PC-3 (cell line): Measurements from ENCODE around the gene EXD3. TPM values are rescaled to one million over a fixed set of nuclear protein-coding genes. Genes with fewer than 3 reads are reported as not detected.

ENCODE experiments used
- ATAC-seq: fragments of 200-7000 bp; cut with Tn5 transposase; 2 replicates; pipeline ENCODE4 v1.9.1; 2020; ENCODE audit warnings: mild to moderate bottlenecking, moderate library complexity
- BruUV-seq: library from RNA; stranded (reverse); fragments of 400-500 nt; replicated peaks from 2 replicates; lab custom pipeline; 2021; lab: Mats Ljungman, UMichigan
- CTCF ChIA-PET: fragments of 300-600 bp; sonication (Branson Sonifier 250); formaldehyde crosslinking; loops from one replicate; lab custom pipeline; 2022; ENCODE audit warnings: antibody characterized with exemption; lab: Charles Lee
- POLR2A ChIA-PET: fragments of 300-600 bp; sonication (Branson Sonifier 250); formaldehyde crosslinking; loops from one replicate; lab custom pipeline; 2022; ENCODE audit warnings: antibody characterized with exemption; ENCODE audit not compliant: unreplicated experiment; lab: Charles Lee
- DNase-seq: peaks from one replicate; pipeline ENCODE4 v3.0.0-alpha.2; 2015
- H2AFZ ChIP-seq: fragments of 300-600 bp; sonication (generic); 2 replicates; pipeline ENCODE4 v1.6.0; 2016; ENCODE audit warnings: antibody characterized with exemption, low read length
- H3F3A ChIP-seq: fragments of 300-600 bp; sonication (generic); one replicate; pipeline ENCODE4 v1.6.0; 2017; ENCODE audit warnings: antibody characterized with exemption, low read length, control low read depth, mild to moderate bottlenecking; ENCODE audit not compliant: unreplicated experiment
- H3K27ac ChIP-seq: fragments of 300-600 bp; sonication (generic); 2 replicates; pipeline ENCODE4 v1.5.1; 2016; ENCODE audit warnings: mild to moderate bottlenecking, low read length
- H3K27me3 ChIP-seq: fragments of 300-600 bp; sonication (generic); 2 replicates; pipeline ENCODE4 v1.6.1; 2016; ENCODE audit warnings: low read length, mixed read lengths
- H3K36me3 ChIP-seq: fragments of 300-600 bp; sonication (generic); 2 replicates; pipeline ENCODE4 v1.6.1; 2016; ENCODE audit warnings: low read depth, mixed run types, low read length, mixed read lengths
- H3K4me1 ChIP-seq: fragments of 300-600 bp; sonication (generic); 2 replicates; pipeline ENCODE4 v1.5.1; 2016; ENCODE audit warnings: low read length; ENCODE audit not compliant: insufficient read depth
- H3K4me2 ChIP-seq: fragments of 300-600 bp; sonication (generic); 2 replicates; pipeline ENCODE4 v1.6.0; 2016; ENCODE audit warnings: low read length
- H3K4me3 ChIP-seq: fragments of 300-600 bp; sonication (generic); 2 replicates; pipeline ENCODE4 v1.5.1; 2016; ENCODE audit warnings: mild to moderate bottlenecking, low read length, mixed read lengths
- H3K79me2 ChIP-seq: fragments of 300-600 bp; sonication (generic); 2 replicates; pipeline ENCODE4 v1.6.1; 2017; ENCODE audit warnings: low read length, mixed read lengths
- H3K9ac ChIP-seq: fragments of 300-600 bp; sonication (generic); 2 replicates; pipeline ENCODE4 v1.6.0; 2016; ENCODE audit warnings: mild to moderate bottlenecking, low read length
- H3K9me2 ChIP-seq: fragments of 300-600 bp; sonication (generic); replicated peaks from 2 replicates; pipeline ENCODE4 v1.6.1; 2016; ENCODE audit warnings: mixed run types, low read length, mixed read lengths
- H3K9me3 ChIP-seq: fragments of 300-600 bp; sonication (generic); 2 replicates; pipeline ENCODE4 v1.6.1; 2016; ENCODE audit warnings: low read length, mixed read lengths
- H4K20me1 ChIP-seq: fragments of 300-600 bp; sonication (generic); 2 replicates; pipeline ENCODE4 v1.6.1; 2016; ENCODE audit warnings: low read length, mixed read lengths
- EZH2 ChIP-seq: fragments of 300-600 bp; sonication (generic); IDR thresholded peaks from one replicate; pipeline ENCODE4 v1.6.1; 2017; ENCODE audit warnings: antibody characterized with exemption, mild to moderate bottlenecking, low read length; ENCODE audit not compliant: unreplicated experiment
- EZH2phosphoT487 ChIP-seq: fragments of 300-600 bp; sonication (generic); IDR thresholded peaks from 2 replicates; pipeline ENCODE4 v1.6.1; 2018; ENCODE audit warnings: mild to moderate bottlenecking, antibody characterized with exemption, low read length, borderline replicate concordance
- intact Hi-C: fragments of 100-400 bp; cut with micrococcal nuclease; formaldehyde crosslinking; loops from 2 replicates; pipeline ENCODE4 v1.9.0; 2023
- total RNA-seq: library from RNA; depleted of rRNA; stranded (reverse); fragments of >200 nt; gene quantifications from 2 replicates; pipeline ENCODE4 v1.2.3, GENCODE V29; 2014
- TF ChIP-seq, protein P1 (sequence below): fragments of 300-600 bp; sonication (generic); conservative IDR thresholded peaks from 2 replicates; pipeline ENCODE4 v1.5.1; 2017; ENCODE audit warnings: antibody characterized with exemption, low read depth, mild to moderate bottlenecking, low read length

EXD3 gene
- total RNA-seq, 1 experiment from 2014 or later, result 1.9 TPM

DNA sequence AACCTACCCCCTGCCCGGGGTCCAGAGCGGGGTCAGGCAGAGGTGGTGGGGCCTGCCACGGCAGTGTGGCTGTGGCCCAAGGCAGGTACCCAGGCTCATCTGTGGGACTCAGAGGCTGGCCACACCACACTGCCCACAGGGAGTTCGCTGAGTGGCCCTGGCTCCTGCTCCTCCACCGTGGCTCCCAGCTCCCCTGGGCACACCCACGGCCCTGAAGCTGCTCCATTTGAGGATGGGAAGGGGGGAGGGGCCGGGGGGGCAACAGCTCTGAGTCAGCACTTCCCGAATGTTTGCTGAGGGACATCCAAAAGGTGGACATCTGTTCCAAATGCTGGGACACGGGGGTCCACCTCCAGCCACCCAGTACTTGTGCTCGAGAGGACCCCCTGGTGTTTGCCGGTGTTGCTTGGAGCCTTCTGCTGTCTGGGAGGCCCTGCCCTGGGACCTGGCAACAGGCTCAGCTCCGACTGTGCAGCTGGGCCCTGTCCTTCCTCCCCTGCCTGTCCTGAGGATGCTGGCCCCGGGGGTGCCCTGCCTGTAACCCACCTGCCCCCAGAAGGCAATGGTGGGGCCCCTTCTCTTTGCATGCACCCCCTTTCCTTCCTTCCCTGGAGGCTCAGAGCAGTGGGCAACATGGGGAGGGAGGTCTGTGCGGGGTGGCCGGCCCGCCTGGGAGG is 118.4 kb downstream of the EXD3 start:
- no peak for ATAC-seq
- ChIA-PET POLR2A (no interaction called here), CTCF (no interaction called here)
- Histone ChIP-seq H3K27ac (no peak overlapping the region), H3K27me3 (no peaks in the 10 kb centered on the region), H3K9me2 (no peaks in the 10 kb centered on the region), H3K9me3 (no peaks in the 10 kb centered on the region), H2AFZ (no peak overlapping the region), H3K4me2 (no peak overlapping the region), H3K9ac (no peak overlapping the region), H3K4me3 (no peak overlapping the region), H3K79me2 (peaks cover 15% of the 10 kb centered on the region), H3F3A (no peaks in the 10 kb centered on the region), H3K36me3 (no peaks in the 10 kb centered on the region), H4K20me1 (peaks cover 7% of the 10 kb centered on the region), H3K4me1 (peaks cover 5% of the 10 kb centered on the region; the same call in 1 of the 2 replicates)
- BruUV-seq, result no TSS peak
- intact Hi-C loops, result no loop called here
- no peak for DNase-seq
- TF ChIP-seq EZH2, result no peak
- TF ChIP-seq, protein P1, sequence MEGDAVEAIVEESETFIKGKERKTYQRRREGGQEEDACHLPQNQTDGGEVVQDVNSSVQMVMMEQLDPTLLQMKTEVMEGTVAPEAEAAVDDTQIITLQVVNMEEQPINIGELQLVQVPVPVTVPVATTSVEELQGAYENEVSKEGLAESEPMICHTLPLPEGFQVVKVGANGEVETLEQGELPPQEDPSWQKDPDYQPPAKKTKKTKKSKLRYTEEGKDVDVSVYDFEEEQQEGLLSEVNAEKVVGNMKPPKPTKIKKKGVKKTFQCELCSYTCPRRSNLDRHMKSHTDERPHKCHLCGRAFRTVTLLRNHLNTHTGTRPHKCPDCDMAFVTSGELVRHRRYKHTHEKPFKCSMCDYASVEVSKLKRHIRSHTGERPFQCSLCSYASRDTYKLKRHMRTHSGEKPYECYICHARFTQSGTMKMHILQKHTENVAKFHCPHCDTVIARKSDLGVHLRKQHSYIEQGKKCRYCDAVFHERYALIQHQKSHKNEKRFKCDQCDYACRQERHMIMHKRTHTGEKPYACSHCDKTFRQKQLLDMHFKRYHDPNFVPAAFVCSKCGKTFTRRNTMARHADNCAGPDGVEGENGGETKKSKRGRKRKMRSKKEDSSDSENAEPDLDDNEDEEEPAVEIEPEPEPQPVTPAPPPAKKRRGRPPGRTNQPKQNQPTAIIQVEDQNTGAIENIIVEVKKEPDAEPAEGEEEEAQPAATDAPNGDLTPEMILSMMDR, result no peak
- TF ChIP-seq EZH2phosphoT487, result no peak

DNA sequence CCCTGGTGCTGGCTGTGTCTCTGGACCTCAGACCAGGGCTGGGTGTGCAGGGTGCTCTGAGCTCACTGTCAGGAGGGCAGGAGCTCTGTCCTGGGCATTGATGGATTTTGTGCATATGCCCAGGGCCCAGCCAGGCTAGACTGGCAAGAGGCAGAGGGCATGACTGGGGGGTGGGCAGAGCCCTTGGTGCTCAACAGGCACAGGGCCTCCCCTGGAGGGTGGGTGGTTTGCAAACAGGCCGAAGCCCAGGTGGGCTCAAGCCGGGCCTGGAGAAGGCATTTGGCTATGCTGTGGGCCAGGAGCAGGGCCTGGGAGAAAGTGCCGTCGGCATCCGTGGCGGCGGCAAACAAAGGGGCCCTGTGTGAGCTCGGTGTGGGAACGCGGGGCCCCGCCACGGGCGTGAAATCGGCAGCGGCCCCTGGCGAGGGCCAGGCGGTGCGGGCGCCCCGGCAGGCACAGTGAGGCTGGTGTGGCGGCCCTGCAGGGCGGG is 119.0 kb downstream of the EXD3 start:
- peaks cover 5% of the 10 kb centered on the region; the same call in 1 of the 2 replicates for H3K4me1 ChIP-seq
- H3K27me3 ChIP-seq, result no peaks in the 10 kb centered on the region
- peaks cover 15% of the 10 kb centered on the region for H3K79me2 ChIP-seq
- no peak overlapping the region for H3K27ac ChIP-seq
- ChIA-PET CTCF (no interaction called here), POLR2A (no interaction called here)
- BruUV-seq, result no TSS peak
- H2AFZ ChIP-seq, result no peak overlapping the region
- no peaks in the 10 kb centered on the region for H3K36me3 ChIP-seq
- no peaks in the 10 kb centered on the region for H3K9me2 ChIP-seq
- intact Hi-C loops, result no loop called here
- no peaks in the 10 kb centered on the region for H3K9me3 ChIP-seq
- DNase-seq, result no peak
- H3K4me2 ChIP-seq, result no peak overlapping the region
- H3F3A ChIP-seq, result no peaks in the 10 kb centered on the region
- no peak overlapping the region for H3K4me3 ChIP-seq
- H3K9ac ChIP-seq, result no peak overlapping the region
- TF ChIP-seq EZH2 (no peak), EZH2phosphoT487 (no peak)
- TF ChIP-seq, protein P1, result no peak
- peaks cover 10% of the 10 kb centered on the region for H4K20me1 ChIP-seq
- no peak for ATAC-seq
